AG10803 (cell line): ENCODE data around the gene ADAM8.

Experiments used
- DNase-seq: peaks from one replicate; pipeline ENCODE4 v3.0.0; 2010; ENCODE audit warnings: low read depth
- H3K4me3 ChIP-seq: 2 replicates; pipeline ENCODE4 v1.5.1; 2011; ENCODE audit warnings: mild to moderate bottlenecking, low read length, control low read depth
- CTCF ChIP-seq: conservative IDR thresholded peaks from 2 replicates; pipeline ENCODE4 v1.5.1; 2011; ENCODE audit warnings: mild to moderate bottlenecking, low read length, control low read depth, inconsistent platforms

The ADAM8 gene

GRCh38 chr10:133318494-133319127 lies 41.9 kb upstream of the ADAM8 start:
- peak; percentile 62 for TF ChIP-seq CTCF
- H3K4me3 ChIP-seq = peak overlapping the region; percentile 49
- peak; percentile 32 for DNase-seq

DNA sequence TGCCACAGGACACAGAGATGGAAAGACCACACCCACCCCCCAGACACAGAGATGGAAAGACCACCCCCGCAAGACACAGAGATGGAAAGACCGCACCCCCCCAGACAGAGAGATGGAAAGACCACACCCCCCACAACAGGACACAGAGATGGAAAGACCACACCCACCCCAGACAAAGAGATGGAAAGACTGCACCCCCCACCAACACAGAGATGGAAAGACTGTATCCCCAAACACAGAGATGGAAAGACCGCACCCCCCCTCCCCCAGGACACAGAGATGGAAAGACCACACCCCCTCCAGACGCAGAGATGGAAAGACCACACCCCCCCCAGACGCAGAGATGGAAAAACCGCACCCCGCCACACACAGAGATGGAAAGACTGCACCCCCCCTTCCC lies 40.1 kb upstream of the ADAM8 start:
- DNase-seq = no peak
- H3K4me3 ChIP-seq = no peak overlapping the region
- TF ChIP-seq CTCF = no peak

DNA sequence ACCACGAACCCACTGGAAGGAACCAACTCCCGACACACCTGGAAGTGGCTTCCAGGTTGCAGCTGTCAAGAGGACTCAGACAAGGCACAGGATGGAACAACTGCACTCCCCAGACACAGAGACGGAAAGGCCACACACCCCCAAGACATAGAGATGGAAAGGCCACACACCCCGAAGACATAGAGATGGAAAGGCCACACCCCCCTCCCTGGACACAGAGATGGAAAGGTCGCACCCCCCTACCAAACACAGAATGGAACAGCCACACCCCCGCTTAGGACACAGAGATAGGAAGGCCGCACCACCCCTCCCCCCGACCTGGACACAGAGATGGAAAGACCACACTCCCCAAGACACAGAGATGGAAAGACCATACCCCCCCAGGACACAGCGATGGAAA lies 39.6 kb upstream of the ADAM8 start:
- no peak overlapping the region for H3K4me3 ChIP-seq
- no peak for TF ChIP-seq CTCF
- no peak for DNase-seq

DNA sequence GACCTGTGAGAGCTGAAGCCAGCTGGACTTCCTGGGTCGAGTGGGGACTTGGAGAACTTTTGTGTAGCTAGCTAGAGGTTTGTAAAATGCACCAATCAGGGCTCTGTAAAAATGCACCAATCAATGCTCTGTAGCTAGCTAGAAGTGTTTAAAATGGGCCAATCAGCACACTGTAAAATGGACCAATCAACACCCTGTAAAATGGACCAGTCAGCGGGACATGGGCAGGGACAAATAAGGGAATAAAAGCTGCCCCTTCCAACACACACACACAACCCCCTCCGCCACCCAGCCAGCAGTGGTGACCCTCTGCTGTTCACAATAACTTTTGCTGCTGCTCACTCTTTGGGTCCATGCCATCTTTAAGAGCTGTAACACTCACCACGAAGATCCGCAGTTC lies 39.2 kb upstream of the ADAM8 start:
- no peak overlapping the region for H3K4me3 ChIP-seq
- no peak for TF ChIP-seq CTCF
- no peak for DNase-seq

DNA sequence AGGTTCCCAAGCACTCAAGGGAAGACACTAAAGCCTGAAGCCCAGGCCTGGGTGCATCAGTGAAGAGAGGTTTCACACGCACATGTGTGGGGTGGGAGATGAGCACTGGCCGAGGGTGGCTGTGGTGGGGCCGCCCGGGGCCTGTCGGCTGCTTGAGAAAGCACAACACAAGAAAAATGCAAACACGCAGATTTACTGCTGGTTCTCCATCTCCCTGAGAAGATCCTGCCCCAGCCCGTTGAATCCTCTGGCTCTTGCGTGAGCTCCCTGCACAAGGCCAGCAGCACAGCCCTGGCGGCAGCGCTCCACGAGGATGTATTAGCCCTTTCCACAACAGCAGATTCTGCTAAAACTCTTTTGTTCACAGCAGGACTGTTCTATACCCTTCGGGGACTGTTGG lies 38.2 kb upstream of the ADAM8 start:
- no peak for TF ChIP-seq CTCF
- no peak for DNase-seq
- H3K4me3 ChIP-seq = no peak overlapping the region

DNA sequence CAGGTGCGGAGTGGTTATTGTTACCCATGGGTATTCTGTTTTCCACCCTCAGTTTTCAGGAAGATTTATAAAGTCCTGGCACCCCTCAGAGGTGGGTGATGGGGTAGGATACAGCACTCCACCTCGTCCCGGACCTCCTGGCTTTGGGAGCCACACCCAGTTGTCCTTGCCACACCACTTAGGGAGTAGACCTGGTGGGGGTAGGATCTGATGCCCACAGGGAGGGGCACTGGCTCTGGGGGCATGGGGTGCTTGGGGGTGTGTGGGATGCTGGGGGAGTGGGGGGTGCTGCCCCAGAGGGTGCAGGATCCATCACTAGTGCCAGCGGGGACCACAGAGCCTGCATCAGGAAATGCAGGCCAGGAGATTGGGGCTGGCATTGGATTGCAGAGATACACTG lies 36.5 kb upstream of the ADAM8 start:
- TF ChIP-seq CTCF = no peak
- no peak for DNase-seq

GRCh38 chr10:133312769-133313145 lies 36.1 kb upstream of the ADAM8 start:
- no peak overlapping the region for H3K4me3 ChIP-seq
- DNase-seq = no peak
- no peak for TF ChIP-seq CTCF

More for the DNA sequence above, 36.5 kb upstream of the ADAM8 start:
- H3K4me3 ChIP-seq = no peak overlapping the region
